HL-60 (cell line): Measurements from ENCODE around the gene ZBTB49.

Experiments used
- CTCF ChIP-seq: IDR thresholded peaks from one replicate; pipeline ENCODE4 v1.5.1; 2011; ENCODE audit warnings: low read length, control low read depth, inconsistent platforms; ENCODE audit not compliant: insufficient read depth
- GABPA ChIP-seq: IDR thresholded peaks from 2 replicates; pipeline ENCODE4 v1.6.1; 2012; ENCODE audit warnings: low read depth
- POLR2AphosphoS5 ChIP-seq: IDR thresholded peaks from 2 replicates; pipeline ENCODE4 v1.6.1; 2012; ENCODE audit warnings: low read depth
- REST ChIP-seq: IDR thresholded peaks from 2 replicates; pipeline ENCODE4 v1.6.1; 2012; ENCODE audit warnings: low read depth; ENCODE audit not compliant: insufficient replicate concordance

GRCh38 chr4:4254199-4254598, 35.9 kb upstream of the ZBTB49 start:
- no peak for TF ChIP-seq CTCF
- TF ChIP-seq REST = no peak
- no peak for TF ChIP-seq POLR2AphosphoS5
- TF ChIP-seq GABPA = no peak
